GM23338 (cell line): ENCODE data around the gene ENTPD7. TPM values are rescaled to one million over a fixed set of nuclear protein-coding genes. Genes with fewer than 3 reads are reported as not detected.
"Not testable (repeated sequence)": the region's sequence is repeated elsewhere in the genome, so short reads cannot be mapped to it uniquely, and the experiment has no call there.

ENCODE experiments used
- ATAC-seq: fragments of 200-7000 bp; cut with Tn5 transposase; 3 replicates; pipeline ENCODE4 v1.9.1; 2020
- DNase-seq: peaks from one replicate; pipeline ENCODE4 v3.0.0-alpha.2; 2015; ENCODE audit warnings: low spot score
- H2AFZ ChIP-seq: fragments of 200-600 bp; sonication (generic); 2 replicates; pipeline ENCODE4 v1.8.0; 2016; ENCODE audit warnings: antibody characterized with exemption, mild to moderate bottlenecking, moderate library complexity
- H3F3A ChIP-seq: fragments of 200-600 bp; sonication (generic); replicated peaks from 2 replicates; pipeline ENCODE4 v1.8.0; 2017; ENCODE audit warnings: antibody characterized with exemption, mixed run types, low read depth
- H3K27ac ChIP-seq: fragments of 200-600 bp; sonication (generic); 2 replicates; pipeline ENCODE4 v1.6.1; 2016; ENCODE audit warnings: low read depth
- H3K27me3 ChIP-seq: fragments of 200-600 bp; sonication (generic); 2 replicates; pipeline ENCODE4 v1.8.0; 2016; ENCODE audit warnings: mild to moderate bottlenecking, mixed run types, moderate library complexity; ENCODE audit not compliant: insufficient read depth
- H3K36me3 ChIP-seq: fragments of 200-600 bp; sonication (generic); 2 replicates; pipeline ENCODE4 v1.8.0; 2016; ENCODE audit warnings: mild to moderate bottlenecking; ENCODE audit not compliant: insufficient read depth
- H3K4me1 ChIP-seq: fragments of 200-600 bp; sonication (generic); 2 replicates; pipeline ENCODE4 v1.8.0; 2016; ENCODE audit warnings: mild to moderate bottlenecking, moderate library complexity; ENCODE audit not compliant: insufficient read depth
- H3K4me2 ChIP-seq: fragments of 200-600 bp; sonication (generic); 2 replicates; pipeline ENCODE4 v1.7.1; 2017; ENCODE audit warnings: mixed run types
- H3K4me3 ChIP-seq: fragments of 200-600 bp; sonication (generic); 2 replicates; pipeline ENCODE4 v1.6.1; 2016; ENCODE audit warnings: mixed run types
- H3K79me2 ChIP-seq: fragments of 200-600 bp; sonication (generic); replicated peaks from 2 replicates; pipeline ENCODE4 v1.8.0; 2017; ENCODE audit warnings: mild to moderate bottlenecking; ENCODE audit not compliant: insufficient read depth
- H3K9me2 ChIP-seq: fragments of 200-600 bp; sonication (generic); 2 replicates; pipeline ENCODE4 v1.8.0; 2017; ENCODE audit not compliant: insufficient read depth
- H4K20me1 ChIP-seq: fragments of 200-600 bp; sonication (generic); replicated peaks from 2 replicates; pipeline ENCODE4 v1.8.0; 2017; ENCODE audit warnings: mild to moderate bottlenecking; ENCODE audit not compliant: insufficient read depth
- H3K27ac Mint-ChIP-seq: 2 replicates; pipeline ENCODE4 v1.8.0; 2020; ENCODE audit warnings: inconsistent platforms, mild to moderate bottlenecking, moderate library complexity, mixed read lengths
- H3K27me3 Mint-ChIP-seq: 3 replicates; pipeline ENCODE4 v1.8.0; 2022; ENCODE audit warnings: low read depth, mild to moderate bottlenecking, moderate library complexity, mixed read lengths, inconsistent platforms; ENCODE audit not compliant: insufficient read depth, poor library complexity
- H3K36me3 Mint-ChIP-seq: 3 replicates; pipeline ENCODE4 v1.8.0; 2021; ENCODE audit warnings: low read depth, mild to moderate bottlenecking, inconsistent platforms, moderate library complexity, mixed read lengths
- H3K4me1 Mint-ChIP-seq: 3 replicates; pipeline ENCODE4 v1.8.0; 2020; ENCODE audit warnings: mild to moderate bottlenecking, inconsistent platforms, mixed read lengths
- H3K4me3 Mint-ChIP-seq: 3 replicates; pipeline ENCODE4 v1.8.0; 2021; ENCODE audit warnings: moderate library complexity, mild to moderate bottlenecking, inconsistent platforms, mixed read lengths
- H3K9me3 Mint-ChIP-seq: 3 replicates; pipeline ENCODE4 v1.8.0; 2020; ENCODE audit warnings: moderate library complexity, mild to moderate bottlenecking, inconsistent platforms, mixed read lengths
- JUNB ChIP-seq: IDR thresholded peaks from one replicate; pipeline ENCODE4 v1.6.1; 2016; ENCODE audit warnings: antibody characterized with exemption; ENCODE audit not compliant: unreplicated experiment
- STAT1 ChIP-seq: IDR thresholded peaks from one replicate; pipeline ENCODE4 v1.6.1; 2016; ENCODE audit warnings: antibody characterized with exemption; ENCODE audit not compliant: unreplicated experiment
- ZNF331 ChIP-seq: fragments of 250-450 bp; sonication (Bioruptor Pico); IDR thresholded peaks from 2 replicates; pipeline ENCODE4 v1.5.0; 2020; ENCODE audit warnings: low read depth, mild to moderate bottlenecking, moderate library complexity
- polyA plus RNA-seq: library from polyadenylated mRNA; unstranded; fragments of >200 nt; fragmentation: Nextera tagmentation; extraction: Ambion mirVana; gene quantifications from 2 replicates; pipeline ENCODE4 v1.2.1, GENCODE V29; 2016
- total RNA-seq: library from RNA; depleted of rRNA; stranded (reverse); fragments of >200 nt; shearing (Covaris generic); gene quantifications from 2 replicates; pipeline ENCODE4 v1.2.3, GENCODE V29; 2014
- TF ChIP-seq, protein P1 (sequence below), 2 experiments: fragments of 200-600 bp in 1 of 2; sonication (generic) in 1 of 2; conservative IDR thresholded peaks; 2 replicates each; pipeline versions ENCODE4 v1.5.1 to v1.6.1; 2016 to 2017; ENCODE audit warnings: antibody characterized with exemption in 2 of 2, low read depth in 2 of 2, mild to moderate bottlenecking in 2 of 2, moderate library complexity in 1 of 2
- TF ChIP-seq, protein P2 (sequence below): fragments of 250-450 bp; sonication (Bioruptor Pico); IDR thresholded peaks from 2 replicates; pipeline ENCODE4 v1.5.0; 2020; ENCODE audit warnings: mild to moderate bottlenecking, moderate library complexity

The ENTPD7 gene
- total and polyA plus RNA-seq, 2 experiments from 2014 or later = 1.7 to 12.6 TPM

DNA sequence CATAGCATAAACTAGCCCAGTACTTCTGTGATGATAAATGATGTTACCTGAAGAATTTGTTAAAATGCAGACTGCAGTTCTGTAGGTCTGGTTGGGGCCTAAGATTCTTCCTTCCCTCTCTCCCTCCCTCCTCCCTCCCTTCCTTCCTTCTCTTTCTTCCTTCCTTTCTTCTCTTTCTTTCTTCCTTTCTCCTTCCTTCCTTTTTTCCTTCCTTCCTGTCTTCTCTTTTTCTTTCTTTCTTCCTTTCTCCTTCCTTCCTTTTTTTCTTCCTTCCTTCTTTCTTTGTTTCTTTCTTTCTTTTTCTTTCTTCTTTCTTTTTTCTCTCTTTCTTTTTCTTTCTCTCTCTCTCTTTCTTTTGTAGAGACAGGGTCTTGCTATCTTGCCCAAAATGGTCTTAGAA is 35.4 kb upstream of the ENTPD7 start:
- peaks cover 14% of the 10 kb centered on the region for H3K4me1 Mint-ChIP-seq
- Histone ChIP-seq H3F3A (0 out of 2 replicates have a peak, but pooled peaks cover 7% of the 10 kb centered on the region), H3K27me3 (no peaks in the 10 kb centered on the region), H3K4me2 (no peak overlapping the region), H3K4me3 (no peak overlapping the region), H3K27ac (no peak overlapping the region), H2AFZ (no peak overlapping the region), H3K4me1 (peaks cover 12% of the 10 kb centered on the region), H3K36me3 (no peaks in the 10 kb centered on the region), H3K79me2 (peaks cover 9% of the 10 kb centered on the region), H4K20me1 (no peaks in the 10 kb centered on the region; the same call in 1 of the 2 replicates), H3K9me2 (no peaks in the 10 kb centered on the region)
- no peak overlapping the region for H3K27ac Mint-ChIP-seq
- TF ChIP-seq STAT1 = no peak
- TF ChIP-seq, protein P1, sequence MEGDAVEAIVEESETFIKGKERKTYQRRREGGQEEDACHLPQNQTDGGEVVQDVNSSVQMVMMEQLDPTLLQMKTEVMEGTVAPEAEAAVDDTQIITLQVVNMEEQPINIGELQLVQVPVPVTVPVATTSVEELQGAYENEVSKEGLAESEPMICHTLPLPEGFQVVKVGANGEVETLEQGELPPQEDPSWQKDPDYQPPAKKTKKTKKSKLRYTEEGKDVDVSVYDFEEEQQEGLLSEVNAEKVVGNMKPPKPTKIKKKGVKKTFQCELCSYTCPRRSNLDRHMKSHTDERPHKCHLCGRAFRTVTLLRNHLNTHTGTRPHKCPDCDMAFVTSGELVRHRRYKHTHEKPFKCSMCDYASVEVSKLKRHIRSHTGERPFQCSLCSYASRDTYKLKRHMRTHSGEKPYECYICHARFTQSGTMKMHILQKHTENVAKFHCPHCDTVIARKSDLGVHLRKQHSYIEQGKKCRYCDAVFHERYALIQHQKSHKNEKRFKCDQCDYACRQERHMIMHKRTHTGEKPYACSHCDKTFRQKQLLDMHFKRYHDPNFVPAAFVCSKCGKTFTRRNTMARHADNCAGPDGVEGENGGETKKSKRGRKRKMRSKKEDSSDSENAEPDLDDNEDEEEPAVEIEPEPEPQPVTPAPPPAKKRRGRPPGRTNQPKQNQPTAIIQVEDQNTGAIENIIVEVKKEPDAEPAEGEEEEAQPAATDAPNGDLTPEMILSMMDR (conservative IDR thresholded peaks at IDR 0.05; ENCODE audit: low read depth in 2 of 2) = no peak
- no peak for TF ChIP-seq ZNF331
- TF ChIP-seq JUNB = no peak
- TF ChIP-seq, protein P2, sequence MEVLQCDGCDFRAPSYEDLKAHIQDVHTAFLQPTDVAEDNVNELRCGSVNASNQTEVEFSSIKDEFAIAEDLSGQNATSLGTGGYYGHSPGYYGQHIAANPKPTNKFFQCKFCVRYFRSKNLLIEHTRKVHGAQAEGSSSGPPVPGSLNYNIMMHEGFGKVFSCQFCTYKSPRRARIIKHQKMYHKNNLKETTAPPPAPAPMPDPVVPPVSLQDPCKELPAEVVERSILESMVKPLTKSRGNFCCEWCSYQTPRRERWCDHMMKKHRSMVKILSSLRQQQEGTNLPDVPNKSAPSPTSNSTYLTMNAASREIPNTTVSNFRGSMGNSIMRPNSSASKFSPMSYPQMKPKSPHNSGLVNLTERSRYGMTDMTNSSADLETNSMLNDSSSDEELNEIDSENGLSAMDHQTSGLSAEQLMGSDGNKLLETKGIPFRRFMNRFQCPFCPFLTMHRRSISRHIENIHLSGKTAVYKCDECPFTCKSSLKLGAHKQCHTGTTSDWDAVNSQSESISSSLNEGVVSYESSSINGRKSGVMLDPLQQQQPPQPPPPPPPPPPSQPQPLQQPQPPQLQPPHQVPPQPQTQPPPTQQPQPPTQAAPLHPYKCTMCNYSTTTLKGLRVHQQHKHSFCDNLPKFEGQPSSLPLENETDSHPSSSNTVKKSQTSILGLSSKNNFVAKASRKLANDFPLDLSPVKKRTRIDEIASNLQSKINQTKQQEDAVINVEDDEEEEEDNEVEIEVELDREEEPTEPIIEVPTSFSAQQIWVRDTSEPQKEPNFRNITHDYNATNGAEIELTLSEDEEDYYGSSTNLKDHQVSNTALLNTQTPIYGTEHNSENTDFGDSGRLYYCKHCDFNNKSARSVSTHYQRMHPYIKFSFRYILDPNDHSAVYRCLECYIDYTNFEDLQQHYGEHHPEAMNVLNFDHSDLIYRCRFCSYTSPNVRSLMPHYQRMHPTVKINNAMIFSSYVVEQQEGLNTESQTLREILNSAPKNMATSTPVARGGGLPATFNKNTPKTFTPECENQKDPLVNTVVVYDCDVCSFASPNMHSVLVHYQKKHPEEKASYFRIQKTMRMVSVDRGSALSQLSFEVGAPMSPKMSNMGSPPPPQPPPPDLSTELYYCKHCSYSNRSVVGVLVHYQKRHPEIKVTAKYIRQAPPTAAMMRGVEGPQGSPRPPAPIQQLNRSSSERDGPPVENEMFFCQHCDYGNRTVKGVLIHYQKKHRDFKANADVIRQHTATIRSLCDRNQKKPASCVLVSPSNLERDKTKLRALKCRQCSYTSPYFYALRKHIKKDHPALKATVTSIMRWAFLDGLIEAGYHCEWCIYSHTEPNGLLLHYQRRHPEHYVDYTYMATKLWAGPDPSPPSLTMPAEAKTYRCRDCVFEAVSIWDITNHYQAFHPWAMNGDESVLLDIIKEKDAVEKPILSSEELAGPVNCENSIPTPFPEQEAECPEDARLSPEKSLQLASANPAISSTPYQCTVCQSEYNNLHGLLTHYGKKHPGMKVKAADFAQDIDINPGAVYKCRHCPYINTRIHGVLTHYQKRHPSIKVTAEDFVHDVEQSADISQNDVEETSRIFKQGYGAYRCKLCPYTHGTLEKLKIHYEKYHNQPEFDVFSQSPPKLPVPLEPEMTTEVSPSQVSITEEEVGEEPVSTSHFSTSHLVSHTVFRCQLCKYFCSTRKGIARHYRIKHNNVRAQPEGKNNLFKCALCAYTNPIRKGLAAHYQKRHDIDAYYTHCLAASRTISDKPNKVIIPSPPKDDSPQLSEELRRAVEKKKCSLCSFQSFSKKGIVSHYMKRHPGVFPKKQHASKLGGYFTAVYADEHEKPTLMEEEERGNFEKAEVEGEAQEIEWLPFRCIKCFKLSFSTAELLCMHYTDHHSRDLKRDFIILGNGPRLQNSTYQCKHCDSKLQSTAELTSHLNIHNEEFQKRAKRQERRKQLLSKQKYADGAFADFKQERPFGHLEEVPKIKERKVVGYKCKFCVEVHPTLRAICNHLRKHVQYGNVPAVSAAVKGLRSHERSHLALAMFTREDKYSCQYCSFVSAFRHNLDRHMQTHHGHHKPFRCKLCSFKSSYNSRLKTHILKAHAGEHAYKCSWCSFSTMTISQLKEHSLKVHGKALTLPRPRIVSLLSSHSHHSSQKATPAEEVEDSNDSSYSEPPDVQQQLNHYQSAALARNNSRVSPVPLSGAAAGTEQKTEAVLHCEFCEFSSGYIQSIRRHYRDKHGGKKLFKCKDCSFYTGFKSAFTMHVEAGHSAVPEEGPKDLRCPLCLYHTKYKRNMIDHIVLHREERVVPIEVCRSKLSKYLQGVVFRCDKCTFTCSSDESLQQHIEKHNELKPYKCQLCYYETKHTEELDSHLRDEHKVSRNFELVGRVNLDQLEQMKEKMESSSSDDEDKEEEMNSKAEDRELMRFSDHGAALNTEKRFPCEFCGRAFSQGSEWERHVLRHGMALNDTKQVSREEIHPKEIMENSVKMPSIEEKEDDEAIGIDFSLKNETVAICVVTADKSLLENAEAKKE (CRISPR knock-in tag) = no peak
- ATAC-seq (no peak), DNase-seq (no peak)
- H3K9me3 Mint-ChIP-seq = no peaks in the 10 kb centered on the region
- peaks cover 2% of the 10 kb centered on the region for H3K27me3 Mint-ChIP-seq
- no peak overlapping the region for H3K4me3 Mint-ChIP-seq
- no peaks in the 10 kb centered on the region for H3K36me3 Mint-ChIP-seq

DNA sequence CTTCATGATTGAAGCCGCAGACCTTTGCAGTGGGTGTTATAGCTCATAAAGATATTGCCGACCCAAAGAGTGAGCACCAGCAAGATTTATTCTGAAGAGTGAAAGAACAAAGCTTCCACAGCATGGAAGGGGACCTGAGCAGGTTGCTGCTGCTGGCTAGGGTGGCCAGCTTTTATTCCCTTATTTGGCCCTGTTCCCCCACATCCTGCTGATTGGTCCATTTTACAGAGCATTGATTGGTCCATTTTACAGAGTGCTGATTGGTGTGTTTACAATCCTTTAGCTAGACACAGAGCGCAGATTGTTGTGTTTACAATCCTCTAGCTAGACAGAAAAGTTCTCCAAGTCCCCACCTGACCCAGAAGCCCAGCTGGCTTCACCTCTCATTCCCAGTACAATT is 34.2 kb upstream of the ENTPD7 start:
- not testable (repeated sequence) for H3K36me3 Mint-ChIP-seq, DNase-seq, H3K27ac Mint-ChIP-seq, H3K27me3 ChIP-seq, ATAC-seq, H3K4me3 Mint-ChIP-seq, H4K20me1 ChIP-seq, H3K4me1 ChIP-seq, H3F3A ChIP-seq, H3K4me2 ChIP-seq, H3K36me3 ChIP-seq, H3K27ac ChIP-seq, H3K9me3 Mint-ChIP-seq, H3K4me3 ChIP-seq, H3K27me3 Mint-ChIP-seq, H3K9me2 ChIP-seq, H3K79me2 ChIP-seq
- H3K4me1 Mint-ChIP-seq = peaks cover 15% of the 10 kb centered on the region
- H2AFZ ChIP-seq = peak overlapping the region; percentile 43; the same call in 1 of the 2 replicates
